Measurements from ENCODE around the gene CDH24. TPM values are rescaled to one million over a fixed set of nuclear protein-coding genes. Genes with fewer than 3 reads are reported as not detected.

CDH24 gene
- total RNA-seq, 1 experiment from 2014 or later = 17.9 TPM

DNA sequence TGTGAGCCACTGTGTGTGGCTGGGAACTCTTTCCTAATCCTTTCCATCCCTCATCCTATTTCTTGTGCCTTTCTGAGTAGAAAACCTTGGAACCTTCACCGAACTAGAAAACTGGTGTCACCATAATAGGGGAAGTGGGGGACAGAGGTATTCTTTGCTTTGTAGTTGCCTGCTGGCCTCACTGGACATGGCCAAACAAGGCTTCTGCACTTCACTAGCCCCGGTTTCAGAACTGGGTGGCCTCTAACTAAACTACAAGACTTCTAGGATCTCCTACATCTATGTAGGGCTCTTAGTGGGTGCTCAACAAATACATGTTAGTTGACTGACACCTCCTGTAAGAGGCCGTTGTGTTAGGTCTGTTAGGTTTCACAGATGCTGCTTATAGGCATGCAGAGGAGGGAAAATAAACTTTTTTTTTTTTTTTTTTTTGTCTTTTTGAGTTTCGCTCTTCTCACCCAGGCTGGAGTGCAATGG, 48.1 kb upstream of the CDH24 start (continued):
- TF ChIP-seq JAZF1 (CRISPR knock-in tag; IDR thresholded peaks at IDR 0.05) (no peak), MYBL2 (CRISPR knock-in tag; IDR thresholded peaks at IDR 0.05) (no peak)
- TF ChIP-seq, protein P1, sequence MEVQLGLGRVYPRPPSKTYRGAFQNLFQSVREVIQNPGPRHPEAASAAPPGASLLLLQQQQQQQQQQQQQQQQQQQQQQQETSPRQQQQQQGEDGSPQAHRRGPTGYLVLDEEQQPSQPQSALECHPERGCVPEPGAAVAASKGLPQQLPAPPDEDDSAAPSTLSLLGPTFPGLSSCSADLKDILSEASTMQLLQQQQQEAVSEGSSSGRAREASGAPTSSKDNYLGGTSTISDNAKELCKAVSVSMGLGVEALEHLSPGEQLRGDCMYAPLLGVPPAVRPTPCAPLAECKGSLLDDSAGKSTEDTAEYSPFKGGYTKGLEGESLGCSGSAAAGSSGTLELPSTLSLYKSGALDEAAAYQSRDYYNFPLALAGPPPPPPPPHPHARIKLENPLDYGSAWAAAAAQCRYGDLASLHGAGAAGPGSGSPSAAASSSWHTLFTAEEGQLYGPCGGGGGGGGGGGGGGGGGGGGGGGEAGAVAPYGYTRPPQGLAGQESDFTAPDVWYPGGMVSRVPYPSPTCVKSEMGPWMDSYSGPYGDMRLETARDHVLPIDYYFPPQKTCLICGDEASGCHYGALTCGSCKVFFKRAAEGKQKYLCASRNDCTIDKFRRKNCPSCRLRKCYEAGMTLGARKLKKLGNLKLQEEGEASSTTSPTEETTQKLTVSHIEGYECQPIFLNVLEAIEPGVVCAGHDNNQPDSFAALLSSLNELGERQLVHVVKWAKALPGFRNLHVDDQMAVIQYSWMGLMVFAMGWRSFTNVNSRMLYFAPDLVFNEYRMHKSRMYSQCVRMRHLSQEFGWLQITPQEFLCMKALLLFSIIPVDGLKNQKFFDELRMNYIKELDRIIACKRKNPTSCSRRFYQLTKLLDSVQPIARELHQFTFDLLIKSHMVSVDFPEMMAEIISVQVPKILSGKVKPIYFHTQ (CRISPR knock-in tag; IDR thresholded peaks at IDR 0.05) = no peak
- TF ChIP-seq, protein P2, sequence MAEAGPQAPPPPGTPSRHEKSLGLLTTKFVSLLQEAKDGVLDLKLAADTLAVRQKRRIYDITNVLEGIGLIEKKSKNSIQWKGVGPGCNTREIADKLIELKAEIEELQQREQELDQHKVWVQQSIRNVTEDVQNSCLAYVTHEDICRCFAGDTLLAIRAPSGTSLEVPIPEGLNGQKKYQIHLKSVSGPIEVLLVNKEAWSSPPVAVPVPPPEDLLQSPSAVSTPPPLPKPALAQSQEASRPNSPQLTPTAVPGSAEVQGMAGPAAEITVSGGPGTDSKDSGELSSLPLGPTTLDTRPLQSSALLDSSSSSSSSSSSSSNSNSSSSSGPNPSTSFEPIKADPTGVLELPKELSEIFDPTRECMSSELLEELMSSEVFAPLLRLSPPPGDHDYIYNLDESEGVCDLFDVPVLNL (CRISPR knock-in tag; IDR thresholded peaks at IDR 0.05; ENCODE audit: borderline replicate concordance, low read depth) = no peak

DNA sequence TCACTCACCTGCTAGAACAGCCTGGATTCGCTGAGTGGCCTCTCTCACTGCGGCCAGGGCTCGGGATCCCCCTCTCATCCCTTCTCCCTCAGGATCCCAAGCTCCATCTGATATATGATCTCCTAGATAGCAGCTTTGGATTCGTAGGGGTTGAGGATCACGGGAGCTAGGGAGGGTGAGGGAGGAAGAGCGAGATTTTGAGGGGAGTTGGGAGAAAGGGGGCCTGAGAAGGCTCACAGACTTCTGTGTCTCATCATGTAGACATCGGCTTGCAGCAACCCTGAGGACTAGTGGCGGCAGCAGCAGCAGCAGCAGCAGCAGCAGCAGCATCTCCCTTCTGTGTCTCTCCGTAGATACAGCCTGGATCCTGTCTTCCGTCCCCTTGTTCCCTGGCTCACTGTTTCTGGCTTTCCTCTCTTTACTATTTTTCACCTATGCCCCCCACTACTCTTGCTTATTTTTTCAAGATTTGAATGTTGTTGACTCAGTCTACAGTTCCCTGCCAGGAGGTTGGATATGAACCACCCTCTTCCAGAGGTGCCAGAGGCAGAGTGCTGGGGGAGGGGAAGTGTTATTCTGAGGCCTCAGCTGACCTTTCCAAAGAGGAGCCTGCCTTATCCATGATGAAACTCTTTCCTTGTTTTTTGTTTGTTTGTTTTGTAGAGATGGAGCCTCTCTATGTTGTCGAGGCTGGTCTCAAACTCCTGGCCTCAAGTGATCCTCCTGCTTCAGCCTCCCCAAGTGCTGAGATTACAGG, 47.4 kb upstream of the CDH24 start, which contains the start of gene CIROP:
TSS of gene CIROP (minus strand) at position 399 of the 757 bp plus-strand sequence. CDS start at position 330, 69 bp downstream.
- ATAC-seq (peak; percentile 43), DNase-seq (ENCODE audit: low spot score) (no peak)
- CTCF ChIA-PET = interaction anchor here (1.1 to 6.9 kb wide), 4 partner anchors 8 to 36 kb away, joined by 3 to 43 read pairs (median 6); partner anchors contain the start of genes ACIN1 and C14orf119
- Mint-ChIP-seq H3K4me3 (peak within 1 kb of the TSS; percentile 18), H3K36me3 (peaks cover 4% of the 10 kb centered on the region; the same call in 1 of the 2 replicates), H3K4me1 (peaks cover 46% of the 10 kb centered on the region), H3K9me3 (no peaks in the 10 kb centered on the region), H3K27ac (no peak within 1 kb of the TSS; the same call in none of the 2 replicates), H3K27me3 (ENCODE audit: low read depth) (peaks cover 17% of the 10 kb centered on the region)
- TF ChIP-seq ZNF263 (CRISPR knock-in tag; IDR thresholded peaks at IDR 0.05; ENCODE audit: low read depth) (no peak), ZNF671 (CRISPR knock-in tag; IDR thresholded peaks at IDR 0.05) (no peak), CREM (CRISPR knock-in tag; IDR thresholded peaks at IDR 0.05) (no peak), RELA (CRISPR knock-in tag; IDR thresholded peaks at IDR 0.05; ENCODE audit: borderline replicate concordance) (no peak), JUN (CRISPR knock-in tag; IDR thresholded peaks at IDR 0.05) (no peak), GABPB1 (CRISPR knock-in tag; IDR thresholded peaks at IDR 0.05) (peak; percentile 15; the same call in 1 of the 2 replicates)
- TF ChIP-seq, protein P3, sequence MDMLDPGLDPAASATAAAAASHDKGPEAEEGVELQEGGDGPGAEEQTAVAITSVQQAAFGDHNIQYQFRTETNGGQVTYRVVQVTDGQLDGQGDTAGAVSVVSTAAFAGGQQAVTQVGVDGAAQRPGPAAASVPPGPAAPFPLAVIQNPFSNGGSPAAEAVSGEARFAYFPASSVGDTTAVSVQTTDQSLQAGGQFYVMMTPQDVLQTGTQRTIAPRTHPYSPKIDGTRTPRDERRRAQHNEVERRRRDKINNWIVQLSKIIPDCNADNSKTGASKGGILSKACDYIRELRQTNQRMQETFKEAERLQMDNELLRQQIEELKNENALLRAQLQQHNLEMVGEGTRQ (CRISPR knock-in tag; IDR thresholded peaks at IDR 0.05) = no peak
- POLR2A ChIA-PET = interaction anchor here (1.1 kb wide), 1 partner anchor 9 kb away, joined by 3 read pairs; no protein-coding TSS in a partner anchor

DNA sequence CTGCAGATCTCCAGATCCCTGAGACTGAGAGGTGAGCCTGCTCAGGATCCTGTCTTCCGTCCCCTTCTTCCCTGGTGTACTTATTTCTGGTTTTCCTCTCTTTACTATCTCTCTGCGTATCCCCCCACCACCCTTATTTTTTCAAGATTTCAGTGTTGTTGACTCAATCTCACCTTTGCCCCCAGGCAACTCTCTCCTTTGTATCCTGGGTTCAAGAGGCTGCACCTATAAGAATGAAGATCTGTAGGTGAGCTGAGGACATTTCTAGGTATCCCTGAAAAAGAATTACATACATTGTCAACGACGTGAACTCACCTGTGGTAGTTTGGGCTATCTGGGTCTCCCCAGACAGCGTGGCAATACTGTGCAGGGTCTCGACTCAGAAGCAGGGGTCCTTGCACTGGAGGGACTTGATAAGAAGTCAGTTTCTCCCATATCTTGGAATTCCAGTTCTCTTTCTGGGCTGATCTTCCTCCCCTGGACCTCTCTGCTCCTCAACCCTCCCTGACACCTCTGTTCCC, 46.8 kb upstream of the CDH24 start:
- TF ChIP-seq ETV6 (CRISPR knock-in tag; IDR thresholded peaks at IDR 0.05) (no peak), TEAD4 (CRISPR knock-in tag; IDR thresholded peaks at IDR 0.05) (no peak), ZNF423 (CRISPR knock-in tag; IDR thresholded peaks at IDR 0.05) (no peak)
- TF ChIP-seq, protein P4, sequence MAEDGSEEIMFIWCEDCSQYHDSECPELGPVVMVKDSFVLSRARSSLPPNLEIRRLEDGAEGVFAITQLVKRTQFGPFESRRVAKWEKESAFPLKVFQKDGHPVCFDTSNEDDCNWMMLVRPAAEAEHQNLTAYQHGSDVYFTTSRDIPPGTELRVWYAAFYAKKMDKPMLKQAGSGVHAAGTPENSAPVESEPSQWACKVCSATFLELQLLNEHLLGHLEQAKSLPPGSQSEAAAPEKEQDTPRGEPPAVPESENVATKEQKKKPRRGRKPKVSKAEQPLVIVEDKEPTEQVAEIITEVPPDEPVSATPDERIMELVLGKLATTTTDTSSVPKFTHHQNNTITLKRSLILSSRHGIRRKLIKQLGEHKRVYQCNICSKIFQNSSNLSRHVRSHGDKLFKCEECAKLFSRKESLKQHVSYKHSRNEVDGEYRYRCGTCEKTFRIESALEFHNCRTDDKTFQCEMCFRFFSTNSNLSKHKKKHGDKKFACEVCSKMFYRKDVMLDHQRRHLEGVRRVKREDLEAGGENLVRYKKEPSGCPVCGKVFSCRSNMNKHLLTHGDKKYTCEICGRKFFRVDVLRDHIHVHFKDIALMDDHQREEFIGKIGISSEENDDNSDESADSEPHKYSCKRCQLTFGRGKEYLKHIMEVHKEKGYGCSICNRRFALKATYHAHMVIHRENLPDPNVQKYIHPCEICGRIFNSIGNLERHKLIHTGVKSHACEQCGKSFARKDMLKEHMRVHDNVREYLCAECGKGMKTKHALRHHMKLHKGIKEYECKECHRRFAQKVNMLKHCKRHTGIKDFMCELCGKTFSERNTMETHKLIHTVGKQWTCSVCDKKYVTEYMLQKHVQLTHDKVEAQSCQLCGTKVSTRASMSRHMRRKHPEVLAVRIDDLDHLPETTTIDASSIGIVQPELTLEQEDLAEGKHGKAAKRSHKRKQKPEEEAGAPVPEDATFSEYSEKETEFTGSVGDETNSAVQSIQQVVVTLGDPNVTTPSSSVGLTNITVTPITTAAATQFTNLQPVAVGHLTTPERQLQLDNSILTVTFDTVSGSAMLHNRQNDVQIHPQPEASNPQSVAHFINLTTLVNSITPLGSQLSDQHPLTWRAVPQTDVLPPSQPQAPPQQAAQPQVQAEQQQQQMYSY (CRISPR knock-in tag; IDR thresholded peaks at IDR 0.05) = no peak
- POLR2A ChIA-PET = interaction anchor here (1.1 kb wide), 1 partner anchor 10 kb away, joined by 3 read pairs; no protein-coding TSS in a partner anchor
- H3K4me1 Mint-ChIP-seq = peaks cover 51% of the 10 kb centered on the region
- H3K36me3 Mint-ChIP-seq = peaks cover 5% of the 10 kb centered on the region
- H3K27ac Mint-ChIP-seq = no peak overlapping the region; the same call in 1 of the 2 replicates
- no peaks in the 10 kb centered on the region for H3K9me3 Mint-ChIP-seq
- no peak overlapping the region for H3K4me3 Mint-ChIP-seq
- CTCF ChIA-PET = interaction anchor here (0.8 to 6.9 kb wide), 5 partner anchors 9 to 35 kb away, joined by 3 to 43 read pairs (median 4); partner anchors contain the start of genes ACIN1 and C14orf119
- ATAC-seq (no peak), DNase-seq (ENCODE audit: low spot score) (no peak)
- H3K27me3 Mint-ChIP-seq (ENCODE audit: low read depth) = peaks cover 17% of the 10 kb centered on the region

All from WTC11 (cell line).